Amygdala (tissue), 56 donors: ENCODE measurements around the gene TTLL10.

Source experiments
- DNase-seq, 56 donors: peaks; one replicate each; lab custom pipeline; 2025; lab: John Stamatoyannopoulos, UW

Gene TTLL10

DNA sequence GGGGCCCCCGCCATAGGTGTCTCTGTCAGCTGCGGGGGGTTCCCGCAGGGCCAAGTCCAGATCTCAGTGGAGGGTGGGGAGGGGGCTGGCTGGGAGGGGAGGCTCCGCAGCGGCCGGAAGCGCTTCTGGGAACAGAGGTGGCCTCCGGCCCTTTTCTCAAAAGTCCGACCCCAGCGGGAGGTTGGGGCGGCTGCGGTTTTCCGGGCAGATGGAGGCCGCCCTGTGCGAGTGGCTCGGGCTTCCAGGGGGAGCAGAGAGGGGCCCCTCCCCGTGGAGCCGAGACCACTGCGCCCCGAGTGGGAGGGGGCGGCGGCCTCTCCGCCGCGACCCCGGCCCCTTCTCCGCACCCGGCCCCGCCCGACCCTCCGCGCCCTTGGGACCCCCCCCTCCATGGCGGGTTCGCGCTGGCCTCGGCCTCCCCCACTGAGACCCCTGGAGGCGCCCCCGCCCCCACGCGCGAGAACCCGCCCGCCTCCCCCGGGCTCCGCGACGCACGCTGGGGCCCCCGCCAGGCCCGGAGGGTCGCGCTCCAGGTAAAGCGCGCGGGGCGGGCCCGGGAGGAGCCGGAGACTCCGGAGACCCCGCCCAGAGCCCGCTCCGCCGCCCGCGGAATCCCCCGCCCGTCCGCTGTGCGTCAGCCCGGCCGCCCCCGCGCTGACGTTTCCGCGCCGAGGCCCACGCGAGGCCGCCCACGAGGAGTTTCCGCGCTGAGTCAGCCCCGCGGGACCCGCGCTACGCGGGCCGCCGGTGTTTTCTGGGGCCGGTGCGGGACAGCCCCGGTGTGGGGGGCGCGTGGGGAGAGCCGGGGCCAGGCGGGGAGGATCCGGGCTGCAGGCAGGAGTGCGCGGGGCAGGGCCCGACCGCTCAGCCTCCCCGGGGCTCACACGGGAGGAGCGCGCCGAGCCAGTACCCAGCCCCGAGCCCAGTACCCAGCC lies 27.5 kb downstream of the TTLL10 start:
- DNase-seq, result peak in 10 of 56 donors; percentile 13 to 47 (median 34)

GRCh38 chr1:1202831-1203560 lies 29.3 kb downstream of the TTLL10 start:
- no peak for DNase-seq

- DNase-seq, result no peak
Observed at GRCh38 chr1:1203561-1204424, 30.1 kb downstream of the TTLL10 start.

DNA sequence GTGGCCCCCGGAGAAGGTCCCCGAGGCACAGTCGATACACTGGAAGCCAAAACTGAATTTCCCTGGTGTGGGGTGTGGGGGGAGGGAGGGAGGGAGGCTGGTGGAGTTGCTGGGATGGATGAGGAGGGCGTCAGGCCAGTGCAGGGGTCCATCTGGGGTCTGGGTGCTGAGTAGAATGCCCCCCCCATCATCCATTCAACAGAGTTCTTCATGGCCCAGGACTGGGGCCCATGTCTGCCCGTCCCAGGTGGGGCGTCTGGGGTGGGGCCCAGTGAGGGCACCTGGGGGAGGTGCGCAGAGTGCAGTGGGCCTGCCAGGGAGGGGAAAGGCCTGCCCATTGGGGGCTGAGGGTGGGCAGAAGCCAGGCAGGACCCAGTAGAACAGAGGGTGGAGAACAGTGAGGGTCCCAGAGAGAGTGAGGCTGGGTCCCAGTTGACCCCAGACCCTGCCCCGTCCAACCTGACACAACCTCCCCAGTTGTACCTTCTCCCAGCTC lies 30.8 kb downstream of the TTLL10 start:
- no peak for DNase-seq

GRCh38 chr1:1204998-1205768 lies 31.5 kb downstream of the TTLL10 start:
- DNase-seq, result no peak

DNA sequence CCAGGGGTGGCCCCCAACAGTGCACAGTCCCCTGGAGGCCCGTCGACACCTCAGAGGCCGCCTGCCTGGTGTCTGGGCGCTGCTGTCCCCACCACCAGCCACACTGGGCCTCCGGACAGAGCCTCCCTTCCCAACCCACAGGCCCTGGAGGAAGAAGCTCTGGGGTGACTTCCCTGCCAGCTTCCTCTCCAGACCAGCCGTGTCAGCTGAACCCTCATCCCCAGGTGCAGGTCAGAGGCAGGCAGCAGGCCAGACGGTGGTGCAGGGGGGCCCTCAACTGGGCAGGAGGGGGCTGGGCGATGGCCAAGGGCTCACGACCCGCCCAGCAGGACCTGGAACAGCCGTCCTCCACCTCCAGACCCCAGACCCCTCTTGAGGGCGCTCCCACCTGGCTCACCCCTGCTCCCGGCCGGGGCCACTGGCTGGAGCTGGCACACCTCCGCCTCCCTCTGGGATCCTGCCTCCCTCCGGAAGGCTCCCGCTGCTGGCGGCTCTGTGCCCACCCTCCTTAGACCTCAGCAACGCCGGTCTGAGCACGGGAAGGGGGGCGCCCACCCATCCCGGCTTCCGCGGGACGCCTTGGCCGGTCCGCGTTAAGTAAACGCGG lies 32.2 kb downstream of the TTLL10 start:
- DNase-seq, result no peak

DNA sequence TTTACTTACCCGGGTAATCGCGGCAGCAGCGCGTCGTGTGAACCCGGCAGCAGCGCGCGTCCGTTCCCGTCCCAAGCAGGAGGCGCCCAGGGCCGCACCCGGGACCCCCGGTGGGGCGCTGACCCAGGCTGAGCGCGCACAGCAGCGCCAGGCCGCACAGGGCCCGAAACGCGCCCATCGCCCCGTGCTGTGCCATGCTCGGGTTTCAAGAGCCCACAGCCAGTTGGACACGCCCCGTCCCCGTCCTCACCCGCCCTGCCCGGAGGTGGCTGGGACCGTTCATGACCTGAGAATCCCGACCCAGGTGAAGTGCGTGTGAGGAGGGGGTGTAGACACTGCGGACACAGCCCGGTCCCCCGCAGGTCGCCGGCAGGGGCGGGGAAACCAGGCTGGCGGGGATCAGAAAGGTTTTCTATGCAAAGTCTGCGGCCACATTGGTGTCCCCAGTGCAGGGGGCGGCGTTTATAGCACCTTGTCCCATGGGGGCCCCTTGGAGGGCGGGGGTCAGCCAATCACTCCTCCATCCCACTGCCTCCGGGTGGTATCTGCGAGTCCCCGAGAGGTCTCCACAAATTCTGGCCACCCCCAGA lies 32.8 kb downstream of the TTLL10 start, which contains the start of gene TNFRSF18:
Gene TNFRSF18 (minus strand): TSS at position 217 of the 590 bp plus-strand sequence. CDS start 21 bp downstream, at position 196.
- DNase-seq, result no peak

- DNase-seq, result no peak
Observed at GRCh38 chr1:1206966-1207531, 33.4 kb downstream of the TTLL10 start.

DNA sequence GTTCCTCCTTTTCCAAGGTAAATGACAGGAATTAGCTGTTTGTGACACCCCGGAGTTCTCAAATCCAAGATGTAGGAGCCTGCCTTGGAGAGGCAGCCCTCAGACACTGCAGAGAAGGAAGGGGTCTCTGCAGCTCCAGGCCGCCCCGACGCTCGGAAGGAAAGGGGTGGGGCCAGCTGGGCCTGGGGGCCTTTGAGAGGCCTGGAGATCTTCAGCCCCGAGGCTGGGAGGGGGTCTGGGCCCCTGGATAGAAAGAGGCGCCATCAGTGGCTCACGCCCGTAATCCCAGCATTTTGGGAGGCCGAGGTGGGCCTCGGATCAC lies 33.9 kb downstream of the TTLL10 start:
- no peak for DNase-seq

DNA sequence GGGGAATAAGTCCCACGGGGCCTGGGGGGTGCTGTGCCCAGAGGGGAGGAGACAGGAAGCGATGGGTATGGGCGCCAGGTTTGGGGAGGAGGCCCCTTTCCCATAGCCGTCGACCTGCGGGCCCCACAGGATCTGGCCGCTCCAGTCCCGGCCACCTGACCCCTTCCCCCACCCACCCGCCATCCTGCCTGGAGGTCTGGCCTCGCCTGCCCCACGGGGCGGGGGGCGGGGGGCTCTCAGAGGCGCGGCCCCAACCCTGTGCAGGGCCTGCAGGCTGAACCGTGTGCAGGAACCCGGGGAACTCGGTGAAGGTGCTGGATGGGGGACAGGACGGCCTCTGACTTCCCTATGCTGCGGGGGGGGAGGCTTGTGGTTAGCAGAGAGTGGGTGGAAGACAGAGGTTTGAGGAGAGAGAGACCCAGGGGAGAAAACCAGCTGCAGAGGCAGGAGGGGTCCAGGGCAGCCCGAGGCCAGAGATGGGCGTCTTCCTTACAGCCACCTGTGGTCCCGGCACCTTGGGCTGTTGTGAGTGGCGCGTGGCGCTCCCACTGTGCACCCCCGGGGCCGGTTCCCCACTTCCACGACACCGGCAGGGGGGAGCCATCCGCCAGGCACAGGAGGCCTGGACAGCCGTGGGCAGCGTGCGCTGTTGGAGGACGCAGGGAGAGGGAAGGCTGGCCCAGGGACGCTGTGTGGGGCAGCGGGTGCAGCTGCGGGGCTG lies 35.2 kb downstream of the TTLL10 start:
- DNase-seq, result no peak

GRCh38 chr1:1210726-1211540 lies 37.3 kb downstream of the TTLL10 start:
- DNase-seq, result no peak

GRCh38 chr1:1211541-1212441 lies 38.1 kb downstream of the TTLL10 start:
- no peak for DNase-seq

- no peak for DNase-seq
Observed at GRCh38 chr1:1212780-1213344, 39.2 kb downstream of the TTLL10 start.

DNA sequence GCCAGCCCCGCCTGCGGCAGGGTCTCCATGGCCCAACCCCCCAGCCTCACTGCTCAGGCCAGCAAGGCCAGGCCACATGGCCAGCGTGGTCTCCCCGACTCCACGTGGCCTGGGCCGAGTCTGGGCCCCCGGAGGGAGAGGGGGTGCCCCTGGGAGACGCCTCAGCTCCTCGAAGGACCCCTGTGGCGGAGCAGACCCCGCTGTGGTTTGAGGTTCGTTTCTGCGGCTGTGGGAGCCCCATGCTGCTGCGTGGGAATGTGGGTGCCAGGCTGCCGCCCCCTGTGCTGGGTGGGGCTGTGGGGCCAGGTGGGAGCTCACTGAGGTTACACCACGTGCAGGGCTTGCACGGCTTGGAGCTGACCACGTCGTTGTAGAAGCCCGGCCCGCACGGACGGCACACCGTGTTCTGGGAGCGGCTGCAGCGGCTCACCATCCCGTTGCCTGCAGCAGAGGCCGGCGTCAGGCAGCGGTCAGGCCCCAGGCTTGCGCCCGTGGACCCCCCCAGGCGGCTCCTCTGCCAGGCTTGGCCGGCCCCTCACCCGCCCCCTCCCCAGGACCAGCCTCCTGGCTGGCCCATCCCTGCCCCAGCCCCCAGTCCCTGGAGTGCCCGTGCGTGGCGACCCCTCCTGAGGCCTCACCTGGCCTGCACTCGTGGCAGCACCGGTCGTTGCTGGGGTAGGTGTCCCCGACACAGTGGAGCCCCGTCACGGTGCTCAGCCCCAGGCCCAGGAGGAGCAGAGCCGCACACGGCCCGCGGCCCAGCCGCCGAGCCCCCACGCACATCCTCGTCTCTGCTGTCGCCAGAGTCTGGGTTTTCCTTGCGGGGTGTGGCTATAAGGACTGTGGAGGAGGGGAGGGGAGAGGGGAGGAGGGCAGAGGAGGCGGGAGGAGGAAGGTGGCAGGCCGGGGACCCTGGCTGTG lies 39.9 kb downstream of the TTLL10 start, which contains the start of gene TNFRSF4:
Gene TNFRSF4 (minus strand): TSS at position 809 of the 921 bp plus-strand sequence. CDS start 26 bp downstream, at position 783.
- no peak for DNase-seq
